ENCODE measurements around the gene MIDN.

Gene MIDN

GRCh38 chr19:1248786-1249297 lies 459 bp downstream of the MIDN start (continued):
- TF ChIP-seq ZNF280D (tag by site-specific recombination; IDR thresholded peaks at IDR 0.05) (no peak), ZNF26 (tag by site-specific recombination; IDR thresholded peaks at IDR 0.05) (no peak), RBAK (tag by site-specific recombination; IDR thresholded peaks at IDR 0.05) (no peak), REPIN1 (tag by site-specific recombination; IDR thresholded peaks at IDR 0.05; ENCODE audit: low read depth) (no peak; the same call in 1 of the 2 replicates), PBX3 (CRISPR knock-in tag; IDR thresholded peaks at IDR 0.05) (no peak), ZNF658 (tag by site-specific recombination; IDR thresholded peaks at IDR 0.05) (no peak), ZNF2 (tag by site-specific recombination; IDR thresholded peaks at IDR 0.05) (no peak), SP3 (tag by site-specific recombination; IDR thresholded peaks at IDR 0.05) (0 out of 2 replicates have a peak, but pooled peaks have one; percentile 10), TSHZ1 (tag by site-specific recombination; IDR thresholded peaks at IDR 0.05; ENCODE audit: borderline replicate concordance) (no peak), ZBTB7A (tag by site-specific recombination; IDR thresholded peaks at IDR 0.05; ENCODE audit: low read depth) (no peak), MEIS1 (CRISPR knock-in tag; IDR thresholded peaks at IDR 0.05; ENCODE audit: borderline replicate concordance) (no peak), PATZ1 (tag by site-specific recombination; IDR thresholded peaks at IDR 0.05) (peak; percentile 95), SETDB1 (IDR thresholded peaks at IDR 0.05; ENCODE audit: insufficient read length, low read length) (no peak), ZNF776 (tag by site-specific recombination; IDR thresholded peaks at IDR 0.05; ENCODE audit: borderline replicate concordance) (no peak), ZNF366 (tag by site-specific recombination; conservative IDR thresholded peaks at IDR 0.05) (no peak), GLI4 (tag by site-specific recombination; IDR thresholded peaks at IDR 0.05) (no peak), ZNF560 (tag by site-specific recombination; IDR thresholded peaks at IDR 0.05; ENCODE audit: borderline replicate concordance) (no peak), KLF17 (tag by site-specific recombination; IDR thresholded peaks at IDR 0.05) (peak; percentile 4; the same call in 1 of the 2 replicates), YY2 (tag by site-specific recombination; IDR thresholded peaks at IDR 0.05) (no peak), ZBTB44 (tag by site-specific recombination; IDR thresholded peaks at IDR 0.05) (no peak)
